Nephron progenitor cell (in vitro differentiated cells): ENCODE results near the gene PCSK6.
"Not testable (repeated sequence)": the region's sequence is repeated elsewhere in the genome, so short reads cannot be mapped to it uniquely, and the experiment has no call there.

Source experiments
- DNase-seq: peaks from one replicate; pipeline ENCODE4 v3.0.0; 2021
- H3K27ac Mint-ChIP-seq: 2 replicates; pipeline ENCODE4 v1.8.0; 2021; ENCODE audit warnings: mild to moderate bottlenecking, moderate library complexity, mixed read lengths
- H3K27me3 Mint-ChIP-seq: 2 replicates; pipeline ENCODE4 v1.8.0; 2021; ENCODE audit warnings: mild to moderate bottlenecking, low read depth, mixed read lengths; ENCODE audit not compliant: poor library complexity
- H3K36me3 Mint-ChIP-seq: 2 replicates; pipeline ENCODE4 v1.8.0; 2021; ENCODE audit warnings: low read depth, mixed read lengths
- H3K4me1 Mint-ChIP-seq: 2 replicates; pipeline ENCODE4 v1.8.0; 2021; ENCODE audit warnings: mixed read lengths
- H3K4me3 Mint-ChIP-seq: 2 replicates; pipeline ENCODE4 v1.8.0; 2021; ENCODE audit warnings: mild to moderate bottlenecking, moderate library complexity, mixed read lengths
- H3K9me3 Mint-ChIP-seq: 2 replicates; pipeline ENCODE4 v1.8.0; 2021; ENCODE audit warnings: mild to moderate bottlenecking, moderate library complexity, mixed read lengths
- CTCF ChIP-seq: fragments of 200-600 bp; sonication (generic); IDR thresholded peaks from 2 replicates; pipeline ENCODE4 v1.5.0; 2021; ENCODE audit warnings: antibody characterized with exemption

The PCSK6 gene

GRCh38 chr15:101456057-101456739 lies 33.3 kb downstream of the PCSK6 start:
- Mint-ChIP-seq H3K27me3 (peaks cover 4% of the 10 kb centered on the region), H3K4me3 (no peak overlapping the region), H3K9me3 (no peaks in the 10 kb centered on the region), H3K36me3 (no peaks in the 10 kb centered on the region), H3K27ac (no peak overlapping the region), H3K4me1 (peaks cover 52% of the 10 kb centered on the region)
- no peak for DNase-seq
- no peak for TF ChIP-seq CTCF

- Mint-ChIP-seq H3K27ac (no peak overlapping the region), H3K27me3 (peaks cover 4% of the 10 kb centered on the region)
- DNase-seq: no peak
Observed at GRCh38 chr15:101455291-101456025, 34.0 kb downstream of the PCSK6 start.

GRCh38 chr15:101454781-101455180 lies 34.7 kb downstream of the PCSK6 start:
- H3K27me3 Mint-ChIP-seq, H3K4me3 Mint-ChIP-seq, H3K36me3 Mint-ChIP-seq, H3K27ac Mint-ChIP-seq, DNase-seq, H3K9me3 Mint-ChIP-seq: not testable (repeated sequence)
- H3K4me1 Mint-ChIP-seq: peaks cover 63% of the 10 kb centered on the region

More at GRCh38 chr15:101455291-101456025, 34.0 kb downstream of the PCSK6 start:
- Mint-ChIP-seq H3K36me3 (no peaks in the 10 kb centered on the region), H3K9me3 (no peaks in the 10 kb centered on the region), H3K4me3 (no peak overlapping the region), H3K4me1 (peaks cover 56% of the 10 kb centered on the region)
- TF ChIP-seq CTCF: no peak

GRCh38 chr15:101454365-101454764 lies 35.1 kb downstream of the PCSK6 start:
- no peaks in the 10 kb centered on the region for H3K9me3 Mint-ChIP-seq
- H3K4me1 Mint-ChIP-seq: peaks cover 63% of the 10 kb centered on the region
- TF ChIP-seq CTCF: no peak
- peaks cover 7% of the 10 kb centered on the region for H3K27me3 Mint-ChIP-seq
- no peaks in the 10 kb centered on the region for H3K36me3 Mint-ChIP-seq
- DNase-seq: no peak
- H3K27ac Mint-ChIP-seq: no peak overlapping the region
- no peak overlapping the region for H3K4me3 Mint-ChIP-seq

GRCh38 chr15:101453123-101454120 lies 36.1 kb downstream of the PCSK6 start:
- H3K27ac Mint-ChIP-seq: peak overlapping the region; percentile 77
- peaks cover 54% of the 10 kb centered on the region for H3K4me1 Mint-ChIP-seq
- no peak for TF ChIP-seq CTCF
- H3K4me3 Mint-ChIP-seq: no peak overlapping the region
- DNase-seq: no peak
- peaks cover 7% of the 10 kb centered on the region for H3K27me3 Mint-ChIP-seq
- no peaks in the 10 kb centered on the region for H3K36me3 Mint-ChIP-seq
- H3K9me3 Mint-ChIP-seq: no peaks in the 10 kb centered on the region

- Mint-ChIP-seq H3K36me3 (no peaks in the 10 kb centered on the region), H3K9me3 (no peaks in the 10 kb centered on the region), H3K27me3 (peaks cover 7% of the 10 kb centered on the region), H3K4me1 (peaks cover 47% of the 10 kb centered on the region), H3K4me3 (no peak overlapping the region), H3K27ac (no peak overlapping the region)
- no peak for TF ChIP-seq CTCF
- DNase-seq: no peak
Observed at GRCh38 chr15:101452572-101452971, 36.9 kb downstream of the PCSK6 start.
